Stimulated activated CD4-positive, alpha-beta T cell treated with anti-CD3 and anti-CD28 coated beads, Interleukin-12 subunit alpha, Interleukin-12 subunit beta, amount 100 ng/mL, for 48 hours (primary cell): ENCODE measurements around the gene PPIP5K1.

Source experiments
- DNase-seq, 3 donors: peaks; one replicate each; pipeline ENCODE4 v3.0.0-alpha.2; 2020; ENCODE audit warnings: low read depth in 2 of 3, low spot score in 1 of 3

Gene PPIP5K1

GRCh38 chr15:43518197-43518761 lies 71.7 kb downstream of the PPIP5K1 start:
- no peak for DNase-seq

GRCh38 chr15:43517354-43518196 lies 72.4 kb downstream of the PPIP5K1 start, which contains the start of gene MAP1A:
Gene MAP1A, plus strand, starts transcription at chr15:43517608. Its CDS starts 3,866 bp downstream, at chr15:43521474.
- DNase-seq: no peak

GRCh38 chr15:43516801-43517353 lies 73.1 kb downstream of the PPIP5K1 start:
- no peak for DNase-seq

GRCh38 chr15:43516185-43516584 lies 73.8 kb downstream of the PPIP5K1 start:
- DNase-seq: no peak

GRCh38 chr15:43515741-43516140 lies 74.3 kb downstream of the PPIP5K1 start:
- no peak for DNase-seq

- no peak for DNase-seq
Observed at GRCh38 chr15:43514241-43515057, 75.6 kb downstream of the PPIP5K1 start.

- no peak for DNase-seq
Observed at GRCh38 chr15:43513550-43513949, 76.5 kb downstream of the PPIP5K1 start.

GRCh38 chr15:43511012-43511885 lies 78.8 kb downstream of the PPIP5K1 start:
- DNase-seq: no peak

GRCh38 chr15:43510200-43511011 lies 79.6 kb downstream of the PPIP5K1 start:
- peak; percentile 93 to 97 (median 94) for DNase-seq

GRCh38 chr15:43509660-43510199 lies 80.3 kb downstream of the PPIP5K1 start:
- DNase-seq: no peak

GRCh38 chr15:43508991-43509659 lies 80.9 kb downstream of the PPIP5K1 start:
- DNase-seq: no peak

- no peak for DNase-seq
Observed at GRCh38 chr15:43508421-43508820, 81.6 kb downstream of the PPIP5K1 start.

- no peak for DNase-seq
Observed at GRCh38 chr15:43505738-43506137, 84.3 kb downstream of the PPIP5K1 start.

GRCh38 chr15:43499635-43500034 lies 90.4 kb downstream of the PPIP5K1 start:
- DNase-seq: no peak

- DNase-seq: no peak
Observed at GRCh38 chr15:43498990-43499389, 91.0 kb downstream of the PPIP5K1 start.

GRCh38 chr15:43493703-43494472 lies 96.1 kb downstream of the PPIP5K1 start:
- DNase-seq: no peak

GRCh38 chr15:43492673-43493601 lies 97.1 kb downstream of the PPIP5K1 start, which contains the start of gene TP53BP1:
Gene TP53BP1, minus strand, starts transcription at chr15:43493156. Its CDS starts 113 bp downstream, at chr15:43493043.
- DNase-seq: peak; percentile 93 to 95 (median 94)
